B cell (primary cell): Measurements from ENCODE around the gene ACTN2. TPM values are rescaled to one million over a fixed set of nuclear protein-coding genes. Genes with fewer than 3 reads are reported as not detected.

Experiments used
- ATAC-seq: fragments of 200-7000 bp; cut with Tn5 transposase; one replicate; pipeline ENCODE4 v1.10.0; 2021; ENCODE audit warnings: low read depth, mild to moderate bottlenecking, moderate number of reproducible peaks, moderate library complexity
- CTCF ChIA-PET: fragments of 350-600 bp; sonication (Branson Sonifier 250); formaldehyde crosslinking; loops from one replicate; lab custom pipeline; 2021; ENCODE audit warnings: antibody characterized with exemption, inconsistent platforms; lab: Charles Lee
- POLR2A ChIA-PET: fragments of 350-600 bp; sonication (Branson Sonifier 250); formaldehyde crosslinking; loops from one replicate; lab custom pipeline; 2021; ENCODE audit warnings: antibody characterized with exemption; lab: Charles Lee
- DNase-seq: peaks from one replicate; pipeline ENCODE4 v3.0.0; 2013
- H2AFZ ChIP-seq: 2 replicates; pipeline ENCODE4 v1.6.1; 2012; ENCODE audit warnings: mild to moderate bottlenecking, low read depth, low read length; ENCODE audit not compliant: insufficient read depth, poor library complexity, severe bottlenecking
- H3K27ac ChIP-seq, 2 donors: 1 replicate in 1 of 2; 2 replicates in 1 of 2; pipeline ENCODE4 v1.5.1; 2012 to 2013; ENCODE audit warnings: low read length in 2 of 2, mild to moderate bottlenecking in 2 of 2, moderate library complexity in 1 of 2
- H3K27me3 ChIP-seq, 4 experiments: fragments of 200-600 bp in 1 of 4; sonication (generic) in 1 of 4; replicated peaks in 1 of 4; 1 replicate in 2 of 4; 2 replicates in 2 of 4; pipeline versions ENCODE4 v1.6.1 to v1.7.0; 2013 to 2016; ENCODE audit warnings: low read length in 3 of 4, mild to moderate bottlenecking in 2 of 4, mixed read lengths in 1 of 4, moderate library complexity in 1 of 4; ENCODE audit not compliant: insufficient read depth in 4 of 4, control insufficient read depth in 3 of 4; ENCODE audit errors: control extremely low read depth in 1 of 4
- H3K36me3 ChIP-seq, 2 experiments: replicated peaks in 1 of 2; 1 replicate in 1 of 2; 2 replicates in 1 of 2; pipeline versions ENCODE4 v1.6.1 to v1.7.1; 2013; ENCODE audit warnings: low read length in 1 of 2; ENCODE audit not compliant: insufficient read depth in 2 of 2, control insufficient read depth in 1 of 2; ENCODE audit errors: control extremely low read depth in 1 of 2, extremely low read depth in 1 of 2
- H3K4me1 ChIP-seq, 2 donors: fragments of 200-600 bp in 1 of 2; sonication (generic) in 1 of 2; 1 replicate in 1 of 2; 2 replicates in 1 of 2; pipeline versions ENCODE4 v1.5.1 to v1.6.1; 2013 to 2017; ENCODE audit warnings: low read length in 2 of 2; ENCODE audit not compliant: control insufficient read depth in 2 of 2, insufficient read depth in 2 of 2
- H3K4me2 ChIP-seq: replicated peaks from 2 replicates; pipeline ENCODE3; 2012; ENCODE audit warnings: mild to moderate bottlenecking, low read depth, low read length; ENCODE audit not compliant: poor library complexity, severe bottlenecking
- H3K4me3 ChIP-seq, 5 experiments: fragments of 200-600 bp in 1 of 5; sonication (generic) in 1 of 5; 1 replicate in 3 of 5; 2 replicates in 2 of 5; pipeline versions ENCODE4 v1.5.1 to v1.7.0; 2011 to 2016; ENCODE audit warnings: low read length in 4 of 5, mild to moderate bottlenecking in 4 of 5, low read depth in 2 of 5, control low read depth in 1 of 5, moderate library complexity in 1 of 5; ENCODE audit not compliant: insufficient read depth in 1 of 5; ENCODE audit errors: control extremely low read depth in 1 of 5, extremely low read depth in 1 of 5
- H3K79me2 ChIP-seq: fragments of 200-600 bp; sonication (generic); one replicate; pipeline ENCODE4 v1.6.0; 2016; ENCODE audit warnings: low read length; ENCODE audit not compliant: control insufficient read depth, insufficient read depth
- H3K9ac ChIP-seq: fragments of 200-600 bp; sonication (generic); 2 replicates; pipeline ENCODE4 v1.6.1; 2017; ENCODE audit warnings: mild to moderate bottlenecking, low read length, moderate library complexity
- H3K9me3 ChIP-seq, 3 donors: one replicate each; pipeline versions ENCODE4 v1.6.1 to v1.7.1; 2013; ENCODE audit warnings: low read length in 2 of 3; ENCODE audit not compliant: control insufficient read depth in 2 of 3, insufficient read depth in 1 of 3; ENCODE audit errors: control extremely low read depth in 1 of 3
- H4K20me1 ChIP-seq: 2 replicates; pipeline ENCODE4 v1.6.0; 2012; ENCODE audit warnings: mild to moderate bottlenecking, low read length; ENCODE audit not compliant: insufficient read depth, control insufficient read depth, poor library complexity, severe bottlenecking
- H3K27ac Mint-ChIP-seq: one replicate; pipeline ENCODE4 v1.8.0; 2021; ENCODE audit warnings: mixed read lengths
- H3K27me3 Mint-ChIP-seq: one replicate; pipeline ENCODE4 v1.8.0; 2021; ENCODE audit warnings: mixed read lengths
- H3K4me1 Mint-ChIP-seq: one replicate; pipeline ENCODE4 v1.8.0; 2021; ENCODE audit warnings: mixed read lengths
- H3K4me3 Mint-ChIP-seq: one replicate; pipeline ENCODE4 v1.8.0; 2021; ENCODE audit warnings: mixed read lengths
- H3K9me3 Mint-ChIP-seq: one replicate; pipeline ENCODE4 v1.8.0; 2022; ENCODE audit warnings: mixed read lengths; ENCODE audit not compliant: insufficient read depth
- EZH2 ChIP-seq: IDR thresholded peaks from 2 replicates; pipeline ENCODE4 v1.6.1; 2012; ENCODE audit warnings: borderline replicate concordance, low read depth, mild to moderate bottlenecking, moderate library complexity, low read length; ENCODE audit not compliant: insufficient read depth, poor library complexity, severe bottlenecking
- WGBS: methylation state at CpG from one replicate; pipeline ENCODE4 v1.1.5; 2013; ENCODE audit warnings: missing lambda C conversion rate; ENCODE audit not compliant: insufficient coverage; 5-methylcytosine and 5-hydroxymethylcytosine counted together
- intact Hi-C: fragments of 100-400 bp; cut with micrococcal nuclease; formaldehyde crosslinking; loops from one replicate; pipeline ENCODE4 v1.10.0; 2022
- polyA plus RNA-seq: library from polyadenylated mRNA; depleted of rRNA; stranded (reverse); fragments of >200 nt; gene quantifications from 2 replicates; pipeline ENCODE4 v1.2.3, GENCODE V29; 2012
- total RNA-seq, 2 donors: library from RNA; stranded (reverse); fragments of 120-200 nt in 1 of 2; gene quantifications; 1 replicate in 1 of 2; 2 replicates in 1 of 2; pipeline versions ENCODE4 v1.2.3 to v1.2.4, GENCODE V29; 2013 to 2022
- TF ChIP-seq, protein P1 (sequence below): fragments of 200-600 bp; IDR thresholded peaks from one replicate; pipeline ENCODE4 v1.8.0; 2022; ENCODE audit warnings: antibody characterized with exemption, mild to moderate bottlenecking

Gene ACTN2
- total and polyA plus RNA-seq, 2 donors (not counting 1 experiment from before 2014, with no cell fraction given) = 0.30 TPM; not detected in 1

DNA sequence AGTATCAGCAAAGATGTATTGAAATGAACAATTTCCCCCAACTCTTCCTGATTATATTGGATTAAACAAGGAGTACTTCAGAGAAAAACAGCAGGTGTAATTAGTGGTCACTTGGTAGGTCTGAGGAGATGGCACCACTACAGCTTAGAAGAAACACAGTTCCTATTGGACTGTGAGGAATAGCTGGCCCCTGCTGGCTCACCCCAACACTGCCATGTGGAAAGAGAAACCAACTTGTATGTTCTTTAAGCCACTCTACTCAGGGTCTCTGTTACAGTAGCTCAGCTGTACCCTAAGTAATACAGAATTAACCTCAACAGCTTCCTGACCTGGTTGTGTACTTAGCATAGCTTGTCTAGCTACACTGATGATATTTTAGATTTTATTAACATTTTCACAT, 82.3 kb downstream of the ACTN2 start:
- H3K4me2 ChIP-seq = no peak overlapping the region
- no peak for DNase-seq
- H4K20me1 ChIP-seq = no peaks in the 10 kb centered on the region
- Mint-ChIP-seq H3K9me3 (no peaks in the 10 kb centered on the region), H3K27me3 (peaks cover 17% of the 10 kb centered on the region), H3K27ac (no peak overlapping the region), H3K4me1 (no peaks in the 10 kb centered on the region), H3K4me3 (no peak overlapping the region)
- H3K9ac ChIP-seq = no peak overlapping the region
- H3K79me2 ChIP-seq = no peaks in the 10 kb centered on the region
- H3K36me3 ChIP-seq = no peaks in the 10 kb centered on the region
- TF ChIP-seq, protein P1, sequence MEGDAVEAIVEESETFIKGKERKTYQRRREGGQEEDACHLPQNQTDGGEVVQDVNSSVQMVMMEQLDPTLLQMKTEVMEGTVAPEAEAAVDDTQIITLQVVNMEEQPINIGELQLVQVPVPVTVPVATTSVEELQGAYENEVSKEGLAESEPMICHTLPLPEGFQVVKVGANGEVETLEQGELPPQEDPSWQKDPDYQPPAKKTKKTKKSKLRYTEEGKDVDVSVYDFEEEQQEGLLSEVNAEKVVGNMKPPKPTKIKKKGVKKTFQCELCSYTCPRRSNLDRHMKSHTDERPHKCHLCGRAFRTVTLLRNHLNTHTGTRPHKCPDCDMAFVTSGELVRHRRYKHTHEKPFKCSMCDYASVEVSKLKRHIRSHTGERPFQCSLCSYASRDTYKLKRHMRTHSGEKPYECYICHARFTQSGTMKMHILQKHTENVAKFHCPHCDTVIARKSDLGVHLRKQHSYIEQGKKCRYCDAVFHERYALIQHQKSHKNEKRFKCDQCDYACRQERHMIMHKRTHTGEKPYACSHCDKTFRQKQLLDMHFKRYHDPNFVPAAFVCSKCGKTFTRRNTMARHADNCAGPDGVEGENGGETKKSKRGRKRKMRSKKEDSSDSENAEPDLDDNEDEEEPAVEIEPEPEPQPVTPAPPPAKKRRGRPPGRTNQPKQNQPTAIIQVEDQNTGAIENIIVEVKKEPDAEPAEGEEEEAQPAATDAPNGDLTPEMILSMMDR = no peak
- no peak for TF ChIP-seq EZH2
- H3K4me1 ChIP-seq = no peaks in the 10 kb centered on the region
- POLR2A ChIA-PET = no interaction called here
- H2AFZ ChIP-seq = no peak overlapping the region
- peaks cover 0 to 7% (median 2%) of the 10 kb centered on the region in 4 experiments for H3K27me3 ChIP-seq
- no peak overlapping the region for H3K27ac ChIP-seq
- intact Hi-C loops = no loop called here
- no peaks in the 10 kb centered on the region for H3K9me3 ChIP-seq
- H3K4me3 ChIP-seq = no peak overlapping the region
- no peak for ATAC-seq
- CTCF ChIA-PET = interaction anchor here (2.4 kb wide), 1 partner anchor 9 kb away, joined by 14 read pairs; no protein-coding TSS in a partner anchor

DNA sequence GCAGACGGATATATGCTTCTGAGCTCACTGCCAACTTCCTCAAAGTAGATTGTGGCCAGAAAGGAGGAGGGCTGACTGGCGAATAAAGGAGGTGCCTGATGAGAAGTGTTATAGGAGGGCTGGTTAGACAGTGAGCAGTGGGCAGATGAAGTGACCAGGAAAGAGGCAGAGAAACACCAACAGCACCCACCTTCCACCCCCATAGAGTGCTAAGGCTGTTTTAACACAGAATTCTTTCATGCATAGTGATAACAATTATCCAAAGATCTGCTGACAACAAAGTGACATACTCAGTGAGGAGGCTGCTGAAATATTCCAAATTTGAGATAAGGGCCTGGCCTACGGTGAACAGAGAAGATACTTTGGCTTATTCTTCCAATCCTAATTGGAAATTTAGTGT, 87.6 kb downstream of the ACTN2 start:
- Mint-ChIP-seq H3K4me3 (no peak overlapping the region), H3K9me3 (no peaks in the 10 kb centered on the region), H3K27me3 (peaks cover 36% of the 10 kb centered on the region), H3K4me1 (no peaks in the 10 kb centered on the region), H3K27ac (no peak overlapping the region)
- CTCF ChIA-PET = no interaction called here
- Histone ChIP-seq H3K4me2 (no peak overlapping the region), H3K4me3 (no peak overlapping the region), H4K20me1 (no peaks in the 10 kb centered on the region), H3K9me3 (peaks cover 0 to 2% (median 0%) of the 10 kb centered on the region in 3 donors), H2AFZ (no peak overlapping the region), H3K36me3 (no peaks in the 10 kb centered on the region), H3K79me2 (no peaks in the 10 kb centered on the region), H3K27me3 (peaks cover 0 to 17% (median 5%) of the 10 kb centered on the region in 4 experiments), H3K27ac (no peak overlapping the region), H3K9ac (no peak overlapping the region), H3K4me1 (no peaks in the 10 kb centered on the region)
- ATAC-seq = no peak
- DNase-seq = no peak
- TF ChIP-seq, protein P1 = no peak
- TF ChIP-seq EZH2 = no peak
- WGBS = 86% methylated on average over 1 of the region's 3 CpGs
- POLR2A ChIA-PET = no interaction called here
- intact Hi-C loops = no loop called here
